Sigmoid colon (tissue), 4 donors: ENCODE data around the gene PLPPR3.

Source experiments
- CTCF ChIP-seq, 4 experiments: fragments of 450-650 bp in 3 of 4; fragments of 200-600 bp in 1 of 4; IDR thresholded peaks; one replicate each; pipeline ENCODE4 v1.5.1; 2016 to 2019; ENCODE audit warnings: antibody characterized with exemption in 4 of 4, mild to moderate bottlenecking in 3 of 4, moderate library complexity in 2 of 4
- EP300 ChIP-seq, 4 donors: sonication (generic); formaldehyde crosslinking; IDR thresholded peaks; one replicate each; pipeline ENCODE4 v1.6.1; 2017; ENCODE audit warnings: antibody characterized with exemption in 4 of 4
- POLR2A ChIP-seq, 2 donors: fragments of 450-650 bp; IDR thresholded peaks; one replicate each; pipeline ENCODE4 v1.6.1; 2016; ENCODE audit warnings: antibody characterized with exemption in 2 of 2, mild to moderate bottlenecking in 2 of 2, moderate library complexity in 2 of 2

- TF ChIP-seq CTCF (IDR thresholded peaks at IDR 0.05) (no peak), EP300 (IDR thresholded peaks at IDR 0.05) (no peak), POLR2A (IDR thresholded peaks at IDR 0.05) (no peak)
Observed at GRCh38 chr19:765179-765738, 56.5 kb downstream of the PLPPR3 start.
